H1 (cell line): Measurements from ENCODE around the gene NFIA. TPM values are rescaled to one million over a fixed set of nuclear protein-coding genes. Genes with fewer than 3 reads are reported as not detected.

Experiments used
- CTCF ChIA-PET: fragments of 300-600 bp; sonication (Branson Sonifier 250); formaldehyde crosslinking; loops from one replicate; lab custom pipeline; 2021; ENCODE audit not compliant: partially characterized antibody; lab: Charles Lee
- POLR2A ChIA-PET: fragments of 300-600 bp; sonication (Branson Sonifier 250); formaldehyde crosslinking; loops from one replicate; lab custom pipeline; 2021; ENCODE audit warnings: inconsistent platforms; ENCODE audit not compliant: partially characterized antibody; lab: Charles Lee
- DNase-seq, 2 experiments: peaks; one replicate each; pipeline versions ENCODE4 v3.0.0 to v3.0.0-alpha.2; 2010 to 2022; ENCODE audit warnings: low spot score in 2 of 2, low read depth in 1 of 2, mixed read lengths in 1 of 2
- FAIRE-seq: peaks from 2 replicates; lab custom pipeline; 2011; peaks lifted over from hg19 to GRCh38; lab: Jason Lieb, UNC
- H2AFZ ChIP-seq: 2 replicates; pipeline ENCODE4 v1.8.1; 2012; ENCODE audit warnings: low read length, inconsistent platforms
- H2AK5ac ChIP-seq: 2 replicates; pipeline ENCODE4 v1.6.1; 2013; ENCODE audit warnings: low read depth, low read length
- H2BK120ac ChIP-seq: replicated peaks from 2 replicates; pipeline ENCODE3; 2013; ENCODE audit warnings: low read depth, low read length, inconsistent platforms
- H2BK12ac ChIP-seq: 2 replicates; pipeline ENCODE4 v1.6.1; 2013; ENCODE audit warnings: low read depth, low read length
- H2BK15ac ChIP-seq: 2 replicates; pipeline ENCODE4 v1.6.1; 2013; ENCODE audit warnings: low read length
- H2BK20ac ChIP-seq: 2 replicates; pipeline ENCODE4 v1.6.1; 2013; ENCODE audit warnings: low read length
- H2BK5ac ChIP-seq: 2 replicates; pipeline ENCODE4 v1.6.1; 2013; ENCODE audit warnings: low read depth, low read length
- H3K14ac ChIP-seq: 2 replicates; pipeline ENCODE4 v1.6.1; 2013; ENCODE audit warnings: inconsistent platforms; ENCODE audit not compliant: insufficient read length
- H3K18ac ChIP-seq: 2 replicates; pipeline ENCODE4 v1.6.1; 2013; ENCODE audit warnings: low read length; ENCODE audit errors: extremely low read depth
- H3K23ac ChIP-seq: 2 replicates; pipeline ENCODE4 v1.6.1; 2013; ENCODE audit warnings: inconsistent platforms; ENCODE audit not compliant: insufficient read length
- H3K23me2 ChIP-seq: 2 replicates; pipeline ENCODE4 v1.6.1; 2013; ENCODE audit warnings: low read depth, low read length
- H3K27ac ChIP-seq: 2 replicates; pipeline ENCODE4 v1.6.1; 2011; ENCODE audit warnings: low read depth, low read length, inconsistent platforms
- H3K27me3 ChIP-seq, 4 experiments: replicated peaks in 1 of 4; 1 replicate in 1 of 4; 2 replicates in 3 of 4; pipeline versions ENCODE4 v1.6.1 to v1.8.1; 2011 to 2013; ENCODE audit warnings: low read length in 3 of 4, mild to moderate bottlenecking in 3 of 4, inconsistent platforms in 2 of 4, mixed read lengths in 2 of 4, moderate library complexity in 1 of 4; ENCODE audit not compliant: control insufficient read depth in 3 of 4, insufficient read depth in 3 of 4; ENCODE audit errors: extremely low read depth in 1 of 4
- H3K36me3 ChIP-seq, 4 experiments: 2 replicates each; pipeline versions ENCODE4 v1.6.1 to v1.8.1; 2011 to 2013; ENCODE audit warnings: mild to moderate bottlenecking in 4 of 4, low read length in 3 of 4, moderate library complexity in 2 of 4, control low read depth in 1 of 4, inconsistent platforms in 1 of 4; ENCODE audit not compliant: insufficient read depth in 4 of 4, control insufficient read depth in 2 of 4
- H3K4ac ChIP-seq: replicated peaks from 2 replicates; pipeline ENCODE3; 2013; ENCODE audit warnings: low read length, low read depth, mixed read lengths, inconsistent platforms; ENCODE audit not compliant: insufficient read length
- H3K4me1 ChIP-seq, 4 experiments: replicated peaks in 1 of 4; 1 replicate in 1 of 4; 2 replicates in 3 of 4; pipeline versions ENCODE4 v1.6.1 to v1.8.1; 2011 to 2013; ENCODE audit warnings: low read length in 3 of 4, inconsistent platforms in 2 of 4, mixed read lengths in 1 of 4; ENCODE audit not compliant: insufficient read depth in 4 of 4, control insufficient read depth in 3 of 4
- H3K4me2 ChIP-seq, 2 experiments: 2 replicates each; pipeline versions ENCODE4 v1.6.1 to v1.8.1; 2011 to 2013; ENCODE audit warnings: low read depth in 2 of 2, low read length in 2 of 2, control low read depth in 1 of 2, inconsistent platforms in 1 of 2, mild to moderate bottlenecking in 1 of 2; ENCODE audit not compliant: insufficient read depth in 1 of 2
- H3K4me3 ChIP-seq, 4 experiments: fragments of 200-600, 300-600 bp in 1 of 4; sonication (generic), shearing (Covaris generic), sonication (Bioruptor Twin) in 1 of 4; 2 replicates each; pipeline versions ENCODE4 v1.5.1 to v1.8.1; 2011 to 2016; ENCODE audit warnings: low read length in 4 of 4, low read depth in 3 of 4, control low read depth in 2 of 4, inconsistent platforms in 2 of 4, mild to moderate bottlenecking in 2 of 4, mixed read lengths in 1 of 4, moderate library complexity in 1 of 4; ENCODE audit not compliant: insufficient read depth in 2 of 4; ENCODE audit errors: extremely low read depth in 1 of 4
- H3K56ac ChIP-seq: replicated peaks from 2 replicates; pipeline ENCODE3; 2013; ENCODE audit warnings: low read depth, mild to moderate bottlenecking, mixed read lengths, low read length, inconsistent platforms; ENCODE audit not compliant: insufficient read length
- H3K79me1 ChIP-seq: 2 replicates; pipeline ENCODE4 v1.6.1; 2013; ENCODE audit warnings: low read depth, low read length, control low read depth
- H3K79me2 ChIP-seq, 2 experiments: 2 replicates each; pipeline versions ENCODE4 v1.6.1 to v1.8.1; 2012 to 2013; ENCODE audit warnings: low read length in 2 of 2, mild to moderate bottlenecking in 2 of 2, inconsistent platforms in 1 of 2; ENCODE audit not compliant: insufficient read depth in 2 of 2, control insufficient read depth in 1 of 2
- H3K9ac ChIP-seq, 4 experiments: replicated peaks in 1 of 4; 1 replicate in 1 of 4; 2 replicates in 3 of 4; pipeline versions ENCODE4 v1.6.1 to v1.8.1; 2011 to 2013; ENCODE audit warnings: low read depth in 3 of 4, low read length in 3 of 4, control low read depth in 2 of 4, mild to moderate bottlenecking in 2 of 4, moderate library complexity in 2 of 4, inconsistent platforms in 1 of 4; ENCODE audit errors: extremely low read depth in 1 of 4
- H3K9me3 ChIP-seq, 2 experiments: 2 replicates each; pipeline versions ENCODE4 v1.6.1 to v1.8.1; 2012 to 2013; ENCODE audit warnings: mild to moderate bottlenecking in 2 of 2, moderate library complexity in 2 of 2, control low read depth in 1 of 2, inconsistent platforms in 1 of 2, low read depth in 1 of 2, low read length in 1 of 2, mixed read lengths in 1 of 2; ENCODE audit not compliant: insufficient read depth in 2 of 2
- H4K20me1 ChIP-seq, 2 experiments: replicated peaks in 1 of 2; 2 replicates each; pipeline versions ENCODE3 to v1.8.1; 2011 to 2013; ENCODE audit warnings: inconsistent platforms in 2 of 2, low read length in 2 of 2, mild to moderate bottlenecking in 1 of 2; ENCODE audit not compliant: insufficient read depth in 2 of 2, control insufficient read depth in 1 of 2
- H4K5ac ChIP-seq: 2 replicates; pipeline ENCODE4 v1.6.1; 2013; ENCODE audit warnings: low read length, low read depth, mixed read lengths, inconsistent platforms; ENCODE audit not compliant: insufficient read length
- H4K8ac ChIP-seq: 2 replicates; pipeline ENCODE4 v1.8.0; 2013; ENCODE audit warnings: mild to moderate bottlenecking, moderate library complexity, low read length, inconsistent platforms; ENCODE audit not compliant: insufficient read depth; ENCODE audit errors: extremely low read depth
- H4K91ac ChIP-seq: replicated peaks from 2 replicates; pipeline ENCODE3; 2013; ENCODE audit warnings: low read length, mixed read lengths, inconsistent platforms; ENCODE audit not compliant: insufficient read length
- SAP30 ChIP-seq: fragments of 300-600 bp; sonication (generic); IDR thresholded peaks from 2 replicates; pipeline ENCODE4 v1.7.1; 2012; ENCODE audit warnings: low read length, moderate library complexity, mild to moderate bottlenecking, inconsistent platforms; ENCODE audit not compliant: insufficient read depth, insufficient replicate concordance
- SIN3A ChIP-seq, 2 experiments: IDR thresholded peaks in 1 of 2; conservative IDR thresholded peaks in 1 of 2; 2 replicates each; pipeline ENCODE4 v1.6.1; 2011 to 2012; ENCODE audit warnings: low read length in 2 of 2, improper control_type of control experiment in 1 of 2, low read depth in 1 of 2, mild to moderate bottlenecking in 1 of 2
- SP1 ChIP-seq: IDR thresholded peaks from 2 replicates; pipeline ENCODE4 v1.6.1; 2011; ENCODE audit warnings: low read depth, low read length
- WGBS, 2 experiments: shearing (Covaris generic) in 1 of 2; methylation state at CpG; one replicate each; pipeline versions ENCODE4 v1.1.6 to v1.1.7; 2013 to 2015; ENCODE audit warnings: low lambda C conversion rate in 2 of 2, mixed read lengths in 2 of 2, inconsistent platforms in 1 of 2, low coverage in 1 of 2, missing lambda C conversion rate in 1 of 2; ENCODE audit not compliant: insufficient replicate concordance in 2 of 2, insufficient coverage in 1 of 2, insufficient read length in 1 of 2; ENCODE audit errors: extremely low coverage in 1 of 2, missing lambda C conversion rate in 1 of 2; 5-methylcytosine and 5-hydroxymethylcytosine counted together
- polyA plus RNA-seq, 7 experiments: library from polyadenylated mRNA; depleted of rRNA in 3 of 7; stranded (reverse) in 5 of 7; unstranded in 2 of 7; fragments of >200 nt in 5 of 7; fragments of 200-250 nt in 2 of 7; gene quantifications; 1 replicate in 5 of 7; 2 replicates in 1 of 7; 4 replicates in 1 of 7; pipeline versions ENCODE4 v1.2.1 to v1.2.3, GENCODE V29; 2011 to 2013; ENCODE audit warnings: missing spikeins in 2 of 7, mixed read lengths in 2 of 7
- total RNA-seq: library from RNA; stranded (reverse); fragmentation: NEBNext Ultra II Directional; extraction: Animal tissue kit (Norgen Biotek cat#: 25700); gene quantifications from 2 replicates; pipeline ENCODE4 v1.2.1, GENCODE V29; 2021

Gene NFIA
- total and polyA plus RNA-seq, 2 of the 8 experiments (the other 6 are each of a cell fraction or from before 2014, with no cell fraction given) = 1.8 to 2.3 TPM

- WGBS, 2 experiments = 69% methylated on average over 4 of the region's 7 CpGs; no CpG with 5 or more reads in 1 of the 2 experiments
- H3K27me3 ChIP-seq = no peaks in the 10 kb centered on the region
- DNase-seq = no peak
- no peak overlapping the region for H2AFZ ChIP-seq
- H3K36me3 ChIP-seq = no peaks in the 10 kb centered on the region
- no peak overlapping the region for H3K4me3 ChIP-seq
- ChIA-PET CTCF (interaction anchor here (0.6 to 1.7 kb wide), 8 partner anchors 9 to 245 kb away, joined by 3 to 7 read pairs (median 4); partner anchors contain the start of gene NFIA), POLR2A (no interaction called here)
- no peaks in the 10 kb centered on the region for H3K23me2 ChIP-seq
- H2BK12ac ChIP-seq = no peak overlapping the region
- H2BK5ac ChIP-seq = no peak overlapping the region
- H2BK120ac ChIP-seq = no peak overlapping the region
- H2BK15ac ChIP-seq = no peak overlapping the region
- H4K20me1 ChIP-seq = no peaks in the 10 kb centered on the region
- H3K14ac ChIP-seq = no peak overlapping the region
- H2BK20ac ChIP-seq = no peak overlapping the region
- no peak overlapping the region for H2AK5ac ChIP-seq
- no peak overlapping the region for H3K18ac ChIP-seq
- no peak overlapping the region for H3K4ac ChIP-seq
- no peaks in the 10 kb centered on the region for H3K79me2 ChIP-seq
- TF ChIP-seq SP1 (no peak), SIN3A (conservative IDR thresholded peaks at IDR 0.05 in 1 of 2, IDR thresholded peaks at IDR 0.05 in 1 of 2; ENCODE audit: low read depth in 1 of 2, low read length in 2 of 2) (no peak), SAP30 (no peak)
- H4K91ac ChIP-seq = no peak overlapping the region
- H3K23ac ChIP-seq = no peak overlapping the region
- no peaks in the 10 kb centered on the region for H3K9me3 ChIP-seq
- H3K79me1 ChIP-seq = no peaks in the 10 kb centered on the region
- no peak overlapping the region for H3K27ac ChIP-seq
- no peak overlapping the region for H4K8ac ChIP-seq
- H3K9ac ChIP-seq = no peak overlapping the region
- H4K5ac ChIP-seq = no peak overlapping the region
- H3K56ac ChIP-seq = no peak overlapping the region
- FAIRE-seq = no peak
- H3K4me2 ChIP-seq = no peak overlapping the region
- H3K4me1 ChIP-seq = peaks cover 0 to 11% (median 7%) of the 10 kb centered on the region in 4 experiments; a peak in 3 of 7 replicates
Observed at GRCh38 chr1:61139775-61140549, 57.6 kb downstream of the NFIA start.
